Measurements from ENCODE around the gene ADGRA3. TPM values are rescaled to one million over a fixed set of nuclear protein-coding genes. Genes with fewer than 3 reads are reported as not detected.

ADGRA3 gene, protein sequence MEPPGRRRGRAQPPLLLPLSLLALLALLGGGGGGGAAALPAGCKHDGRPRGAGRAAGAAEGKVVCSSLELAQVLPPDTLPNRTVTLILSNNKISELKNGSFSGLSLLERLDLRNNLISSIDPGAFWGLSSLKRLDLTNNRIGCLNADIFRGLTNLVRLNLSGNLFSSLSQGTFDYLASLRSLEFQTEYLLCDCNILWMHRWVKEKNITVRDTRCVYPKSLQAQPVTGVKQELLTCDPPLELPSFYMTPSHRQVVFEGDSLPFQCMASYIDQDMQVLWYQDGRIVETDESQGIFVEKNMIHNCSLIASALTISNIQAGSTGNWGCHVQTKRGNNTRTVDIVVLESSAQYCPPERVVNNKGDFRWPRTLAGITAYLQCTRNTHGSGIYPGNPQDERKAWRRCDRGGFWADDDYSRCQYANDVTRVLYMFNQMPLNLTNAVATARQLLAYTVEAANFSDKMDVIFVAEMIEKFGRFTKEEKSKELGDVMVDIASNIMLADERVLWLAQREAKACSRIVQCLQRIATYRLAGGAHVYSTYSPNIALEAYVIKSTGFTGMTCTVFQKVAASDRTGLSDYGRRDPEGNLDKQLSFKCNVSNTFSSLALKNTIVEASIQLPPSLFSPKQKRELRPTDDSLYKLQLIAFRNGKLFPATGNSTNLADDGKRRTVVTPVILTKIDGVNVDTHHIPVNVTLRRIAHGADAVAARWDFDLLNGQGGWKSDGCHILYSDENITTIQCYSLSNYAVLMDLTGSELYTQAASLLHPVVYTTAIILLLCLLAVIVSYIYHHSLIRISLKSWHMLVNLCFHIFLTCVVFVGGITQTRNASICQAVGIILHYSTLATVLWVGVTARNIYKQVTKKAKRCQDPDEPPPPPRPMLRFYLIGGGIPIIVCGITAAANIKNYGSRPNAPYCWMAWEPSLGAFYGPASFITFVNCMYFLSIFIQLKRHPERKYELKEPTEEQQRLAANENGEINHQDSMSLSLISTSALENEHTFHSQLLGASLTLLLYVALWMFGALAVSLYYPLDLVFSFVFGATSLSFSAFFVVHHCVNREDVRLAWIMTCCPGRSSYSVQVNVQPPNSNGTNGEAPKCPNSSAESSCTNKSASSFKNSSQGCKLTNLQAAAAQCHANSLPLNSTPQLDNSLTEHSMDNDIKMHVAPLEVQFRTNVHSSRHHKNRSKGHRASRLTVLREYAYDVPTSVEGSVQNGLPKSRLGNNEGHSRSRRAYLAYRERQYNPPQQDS (N-terminal part only)
- total RNA-seq (1 to 10 TPM in 4 of 5 donors, under 1 TPM in 1; 0.59 to 3.6 (median 1.8) TPM), total RNA-seq (0.48 to 26.9 (median 3.6) reads per million in 29 experiments)
- total RNA-seq (2013) = 2.9 TPM

DNA sequence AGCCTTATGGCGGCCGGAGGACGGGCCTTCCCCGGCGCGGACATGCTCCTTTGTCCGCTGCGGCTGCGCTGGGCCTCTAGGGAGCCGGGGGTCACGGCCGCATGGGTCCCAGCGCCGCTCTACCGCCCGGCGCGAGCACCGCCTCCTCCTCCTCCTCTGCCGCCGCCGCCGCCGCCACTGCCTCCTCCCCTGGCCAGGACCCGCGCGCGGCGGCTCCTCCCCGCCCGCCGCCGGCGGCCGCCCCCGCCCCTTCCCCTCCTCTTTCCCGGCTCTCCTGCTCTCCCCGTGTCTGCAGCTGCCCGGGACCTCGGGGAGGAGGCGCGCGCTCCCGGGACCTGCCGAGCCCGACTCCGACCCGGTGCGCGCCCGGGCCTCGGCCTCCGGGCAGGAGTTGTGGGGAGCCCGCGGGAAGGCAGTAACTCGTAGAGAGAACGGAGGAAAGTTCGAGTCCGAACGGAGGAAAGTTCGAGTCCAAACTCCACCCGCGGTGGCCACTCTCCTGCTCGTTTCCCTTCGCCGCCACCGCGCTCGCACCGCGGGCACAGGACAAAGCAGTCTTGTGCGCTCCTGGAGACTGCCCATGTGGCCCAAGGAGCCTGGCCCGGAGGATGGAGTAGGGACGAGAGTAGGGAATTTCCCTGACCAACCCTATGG lies at the start of gene ADGRA3:
ADGRA3 (minus strand) TSS at position 179 of the 654 bp plus-strand sequence. CDS start 282 bp downstream, outside the sequence.
- ATAC-seq (replicated peaks in 1 of 4) = peak; percentile 70 to 74 (median 74)
- peak within 1 kb of the TSS in 1 of 2 donors; percentile 34 for H3K27ac Mint-ChIP-seq
- Histone ChIP-seq H3K4me1 (ENCODE audit: control insufficient read depth in 1 of 2, extremely low read depth in 1 of 2, insufficient read depth in 2 of 2, low read length in 2 of 2) (peaks cover 0 to 10% of the 10 kb centered on the region in 2 experiments), H3K36me3 (ENCODE audit: control insufficient read depth in 2 of 2, extremely low read depth in 1 of 2, insufficient read depth in 1 of 2, low read length in 1 of 2) (no peaks in the 10 kb centered on the region), H3K9me3 (no peaks in the 10 kb centered on the region), H3K4me3 (ENCODE audit: control insufficient read depth in 1 of 2, extremely low read depth in 1 of 2, low read length in 1 of 2) (peak within 1 kb of the TSS; percentile 45 to 96), H3K27ac (ENCODE audit: low read length) (no peak within 1 kb of the TSS), H3K27me3 (replicated peaks in 1 of 2; ENCODE audit: control insufficient read depth in 2 of 2, extremely low read depth in 1 of 2, insufficient read depth in 2 of 2, low read length in 1 of 2) (peaks cover 0 to 14% of the 10 kb centered on the region in 2 experiments)
- ChIA-PET POLR2A (no interaction called here), CTCF (no interaction called here)
- H3K4me3 Mint-ChIP-seq = peak within 1 kb of the TSS; percentile 84 to 96 (median 88)
- no peaks in the 10 kb centered on the region for H3K36me3 Mint-ChIP-seq
- H3K27me3 Mint-ChIP-seq = peaks cover 6 to 28% of the 10 kb centered on the region in 2 donors
- H3K9me3 Mint-ChIP-seq = no peaks in the 10 kb centered on the region
- 8% methylated on average over 63 of the region's 74 CpGs for WGBS (ENCODE audit: insufficient coverage)
- peak in 14 of 35 experiments; percentile 1 to 19 (median 6) for DNase-seq
- peaks cover 14 to 19% (median 16%) of the 10 kb centered on the region in 3 donors for H3K4me1 Mint-ChIP-seq

DNA sequence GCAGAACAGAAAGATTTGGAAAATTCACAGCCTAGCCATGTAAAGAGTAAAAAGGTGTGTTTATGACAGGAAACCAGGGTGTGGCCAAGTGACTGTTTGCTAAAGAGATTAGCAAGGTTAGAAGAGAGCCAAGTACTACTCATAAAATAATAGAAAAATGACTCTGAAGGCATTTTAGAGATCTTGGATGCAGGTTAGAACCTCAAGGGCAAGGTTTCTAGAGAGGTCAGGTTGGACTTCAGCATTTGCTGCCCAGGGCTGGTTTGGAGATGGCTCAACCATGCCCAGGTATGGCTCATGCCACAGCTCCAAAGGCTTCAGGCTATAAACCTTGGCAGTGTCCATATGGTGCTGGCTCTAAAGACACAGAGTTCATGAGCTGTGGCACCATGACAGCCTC lies 40.6 kb upstream of the ADGRA3 start:
- H3K4me3 ChIP-seq (ENCODE audit: control insufficient read depth in 1 of 2, extremely low read depth in 1 of 2, low read length in 1 of 2) = no peak overlapping the region
- no peak overlapping the region for H3K27ac ChIP-seq (ENCODE audit: low read length)
- ChIA-PET CTCF (no interaction called here), POLR2A (no interaction called here)
- no peaks in the 10 kb centered on the region for H3K9me3 ChIP-seq
- Mint-ChIP-seq H3K9me3 (peaks cover 0 to 20% (median 0%) of the 10 kb centered on the region in 3 donors), H3K36me3 (no peaks in the 10 kb centered on the region), H3K27ac (no peak overlapping the region), H3K4me1 (peaks cover 0 to 8% (median 0%) of the 10 kb centered on the region in 3 donors), H3K27me3 (no peaks in the 10 kb centered on the region), H3K4me3 (no peak overlapping the region)
- no peaks in the 10 kb centered on the region for H3K27me3 ChIP-seq (replicated peaks in 1 of 2; ENCODE audit: control insufficient read depth in 2 of 2, extremely low read depth in 1 of 2, insufficient read depth in 2 of 2, low read length in 1 of 2)
- H3K36me3 ChIP-seq (ENCODE audit: control insufficient read depth in 2 of 2, extremely low read depth in 1 of 2, insufficient read depth in 1 of 2, low read length in 1 of 2) = no peaks in the 10 kb centered on the region
- DNase-seq = no peak
- ATAC-seq (replicated peaks in 1 of 4) = no peak
- H3K4me1 ChIP-seq (ENCODE audit: control insufficient read depth in 1 of 2, extremely low read depth in 1 of 2, insufficient read depth in 2 of 2, low read length in 2 of 2) = no peaks in the 10 kb centered on the region

DNA sequence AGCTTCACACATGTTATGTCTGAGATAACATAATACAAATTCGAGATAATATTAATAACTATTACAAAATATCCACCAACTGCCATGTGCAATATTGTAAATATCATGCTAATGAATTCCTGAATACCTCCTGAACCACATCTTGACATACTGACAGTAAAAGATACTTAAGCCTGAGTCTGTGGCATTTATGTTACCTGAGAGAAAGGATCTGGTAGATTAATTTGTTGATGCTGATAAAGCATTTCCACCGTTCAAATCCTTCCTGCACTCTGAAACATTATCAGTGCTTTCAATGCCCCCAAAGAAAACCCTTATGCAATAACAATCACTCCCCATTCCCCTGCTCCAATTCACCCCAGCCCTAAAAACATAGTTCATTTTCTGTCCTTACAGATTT lies 38.8 kb upstream of the ADGRA3 start:
- peaks cover 0 to 20% (median 0%) of the 10 kb centered on the region in 3 donors for H3K9me3 Mint-ChIP-seq
- H3K4me1 ChIP-seq (ENCODE audit: control insufficient read depth in 1 of 2, extremely low read depth in 1 of 2, insufficient read depth in 2 of 2, low read length in 2 of 2) = no peaks in the 10 kb centered on the region
- H3K9me3 ChIP-seq = no peaks in the 10 kb centered on the region
- ATAC-seq (replicated peaks in 1 of 4) (no peak), DNase-seq (no peak)
- H3K36me3 ChIP-seq (ENCODE audit: control insufficient read depth in 2 of 2, extremely low read depth in 1 of 2, insufficient read depth in 1 of 2, low read length in 1 of 2) = no peaks in the 10 kb centered on the region
- no peak overlapping the region for H3K4me3 ChIP-seq (ENCODE audit: control insufficient read depth in 1 of 2, extremely low read depth in 1 of 2, low read length in 1 of 2)
- 50% methylated on average over 1 of the region's 2 CpGs for WGBS (ENCODE audit: insufficient coverage)
- peaks cover 0 to 8% (median 0%) of the 10 kb centered on the region in 3 donors for H3K4me1 Mint-ChIP-seq
- no peak overlapping the region for H3K4me3 Mint-ChIP-seq
- ChIA-PET POLR2A (no interaction called here), CTCF (no interaction called here)
- no peak overlapping the region for H3K27ac ChIP-seq (ENCODE audit: low read length)
- H3K27me3 Mint-ChIP-seq = no peaks in the 10 kb centered on the region
- H3K27me3 ChIP-seq (replicated peaks in 1 of 2; ENCODE audit: control insufficient read depth in 2 of 2, extremely low read depth in 1 of 2, insufficient read depth in 2 of 2, low read length in 1 of 2) = no peaks in the 10 kb centered on the region
- no peak overlapping the region for H3K27ac Mint-ChIP-seq
- no peaks in the 10 kb centered on the region for H3K36me3 Mint-ChIP-seq

DNA sequence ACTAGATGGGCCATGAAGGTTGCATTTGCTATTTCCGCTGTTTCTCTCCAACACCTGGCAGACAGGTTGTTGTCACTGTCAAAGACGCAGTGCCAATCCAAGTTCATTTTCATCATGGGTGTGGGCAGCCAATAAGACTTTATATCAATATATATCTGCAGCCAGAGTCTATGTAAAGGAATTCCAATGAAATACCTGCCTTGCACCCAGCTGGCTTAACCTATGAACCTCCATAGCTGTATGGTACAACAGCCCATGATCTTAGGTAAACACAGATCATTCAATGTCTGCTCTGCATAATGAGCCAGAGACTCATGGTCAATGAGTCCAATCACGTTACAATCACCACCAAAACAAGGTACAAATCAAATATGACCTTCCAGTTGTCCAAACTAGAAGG lies 37.7 kb upstream of the ADGRA3 start:
- Histone ChIP-seq H3K4me1 (ENCODE audit: control insufficient read depth in 1 of 2, extremely low read depth in 1 of 2, insufficient read depth in 2 of 2, low read length in 2 of 2) (no peaks in the 10 kb centered on the region), H3K27ac (ENCODE audit: low read length) (no peak overlapping the region), H3K9me3 (no peaks in the 10 kb centered on the region), H3K4me3 (ENCODE audit: control insufficient read depth in 1 of 2, extremely low read depth in 1 of 2, low read length in 1 of 2) (no peak overlapping the region), H3K27me3 (replicated peaks in 1 of 2; ENCODE audit: control insufficient read depth in 2 of 2, extremely low read depth in 1 of 2, insufficient read depth in 2 of 2, low read length in 1 of 2) (no peaks in the 10 kb centered on the region), H3K36me3 (ENCODE audit: control insufficient read depth in 2 of 2, extremely low read depth in 1 of 2, insufficient read depth in 1 of 2, low read length in 1 of 2) (no peaks in the 10 kb centered on the region)
- H3K27me3 Mint-ChIP-seq = no peaks in the 10 kb centered on the region
- no peak overlapping the region for H3K27ac Mint-ChIP-seq
- no peak for ATAC-seq (replicated peaks in 1 of 4)
- CTCF ChIA-PET = no interaction called here
- H3K36me3 Mint-ChIP-seq = no peaks in the 10 kb centered on the region
- no peak overlapping the region for H3K4me3 Mint-ChIP-seq
- H3K4me1 Mint-ChIP-seq = peaks cover 0 to 8% (median 0%) of the 10 kb centered on the region in 3 donors
- 40% methylated on average over 1 of the region's 3 CpGs for WGBS (ENCODE audit: insufficient coverage)
- DNase-seq = no peak
- peaks cover 0 to 15% (median 0%) of the 10 kb centered on the region in 3 donors for H3K9me3 Mint-ChIP-seq
- POLR2A ChIA-PET = no interaction called here

DNA sequence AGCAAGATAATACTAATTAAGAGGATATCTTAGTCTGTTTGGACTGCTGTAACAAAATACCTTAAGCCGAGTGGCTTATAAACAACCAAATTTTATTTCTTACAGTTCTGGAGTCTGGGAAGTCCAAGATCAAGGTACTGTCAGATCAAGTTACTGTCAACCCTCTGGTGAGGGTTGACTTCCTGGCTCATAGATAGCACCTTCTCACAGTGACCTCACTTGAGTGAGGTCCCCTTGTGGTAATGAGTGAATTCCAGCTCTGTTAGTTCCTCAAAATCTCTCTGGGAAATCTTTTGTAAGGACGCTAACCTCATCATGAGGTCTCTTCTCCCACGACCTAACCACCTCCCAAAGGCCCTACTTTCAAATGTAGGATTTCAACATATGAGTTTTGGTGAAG lies 36.9 kb upstream of the ADGRA3 start:
- no peak for DNase-seq
- Mint-ChIP-seq H3K9me3 (peaks cover 0 to 13% (median 0%) of the 10 kb centered on the region in 3 donors), H3K36me3 (no peaks in the 10 kb centered on the region), H3K27me3 (no peaks in the 10 kb centered on the region), H3K4me1 (peaks cover 0 to 8% (median 0%) of the 10 kb centered on the region in 3 donors), H3K4me3 (no peak overlapping the region), H3K27ac (no peak overlapping the region)
- Histone ChIP-seq H3K27me3 (replicated peaks in 1 of 2; ENCODE audit: control insufficient read depth in 2 of 2, extremely low read depth in 1 of 2, insufficient read depth in 2 of 2, low read length in 1 of 2) (no peaks in the 10 kb centered on the region), H3K36me3 (ENCODE audit: control insufficient read depth in 2 of 2, extremely low read depth in 1 of 2, insufficient read depth in 1 of 2, low read length in 1 of 2) (no peaks in the 10 kb centered on the region), H3K9me3 (no peaks in the 10 kb centered on the region), H3K4me3 (ENCODE audit: control insufficient read depth in 1 of 2, extremely low read depth in 1 of 2, low read length in 1 of 2) (no peak overlapping the region), H3K4me1 (ENCODE audit: control insufficient read depth in 1 of 2, extremely low read depth in 1 of 2, insufficient read depth in 2 of 2, low read length in 2 of 2) (no peaks in the 10 kb centered on the region), H3K27ac (ENCODE audit: low read length) (no peak overlapping the region)
- WGBS (ENCODE audit: insufficient coverage) = no CpG with 5 or more reads among the region's 3 CpGs
- ChIA-PET POLR2A (no interaction called here), CTCF (no interaction called here)
- no peak for ATAC-seq (replicated peaks in 1 of 4)

Data from T-cell (primary cell).